ENCODE results near the gene RNF144A.

Gene RNF144A

DNA sequence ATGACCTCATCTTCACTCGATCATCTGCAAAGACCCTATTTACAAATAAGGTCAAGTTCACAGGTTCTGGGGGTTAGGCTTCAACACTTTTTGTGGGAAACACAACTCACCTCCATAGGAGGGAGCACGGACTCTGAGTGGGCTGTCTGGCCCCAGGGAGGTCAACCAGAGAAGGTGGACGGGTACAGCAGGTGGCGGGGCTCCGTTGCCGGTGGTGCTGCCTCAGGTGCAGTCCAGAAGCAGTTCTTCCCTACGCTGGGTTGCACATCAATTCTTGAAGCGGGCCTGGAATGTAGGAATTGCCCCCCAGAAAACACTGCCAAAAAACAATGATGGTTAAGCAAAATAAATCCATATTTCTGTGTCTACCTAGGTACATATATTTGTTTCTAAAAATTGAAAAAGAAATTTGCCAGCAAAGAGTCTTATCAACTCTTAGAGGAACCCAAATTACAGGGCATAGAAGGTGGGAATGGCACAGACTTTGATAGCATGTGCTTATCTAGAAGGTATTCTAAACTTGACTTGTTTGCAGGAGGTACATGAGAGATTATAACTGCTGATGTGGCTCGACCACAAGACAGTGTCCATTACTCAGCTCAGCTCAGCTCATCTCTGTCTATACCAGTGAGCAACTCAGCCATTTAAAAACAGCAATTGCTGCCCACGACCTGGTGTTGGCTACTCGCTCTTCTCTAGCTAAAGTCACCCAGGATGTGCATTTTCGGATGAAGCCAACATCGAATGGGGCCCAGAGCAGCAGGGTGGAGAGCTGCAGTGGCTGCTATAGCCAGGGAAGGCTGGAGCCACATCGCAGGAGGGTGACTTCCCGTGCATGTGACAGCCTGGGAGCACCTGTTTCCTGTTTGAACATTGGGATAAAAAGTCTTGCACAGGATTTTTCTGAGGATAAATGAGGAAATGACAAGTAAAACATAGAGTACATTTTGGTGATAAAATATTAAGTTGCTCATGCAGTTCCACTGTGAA is 128.7 kb downstream of the RNF144A start:
- DNase-seq (ENCODE audit: low spot score), result peak; percentile 38

DNA sequence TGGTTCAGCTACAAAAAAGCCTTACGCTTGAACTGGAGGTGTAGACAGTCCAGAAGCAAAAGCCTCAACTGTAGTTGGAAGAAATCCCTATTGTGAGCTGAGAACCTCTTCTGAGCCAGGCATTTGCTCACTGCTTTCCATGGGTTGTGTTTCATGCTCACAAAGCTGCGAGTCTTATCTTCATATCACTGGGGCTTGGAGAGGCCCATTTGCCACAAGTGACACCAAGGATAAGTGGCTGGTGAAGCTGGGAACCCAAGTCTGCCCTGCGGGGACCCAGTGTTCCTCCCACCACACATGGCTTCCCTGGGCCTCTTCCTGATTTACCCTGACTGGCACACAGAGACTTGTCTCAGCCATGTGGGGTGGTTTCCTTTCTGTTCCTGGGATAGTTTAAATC is 130.4 kb downstream of the RNF144A start:
- DNase-seq (ENCODE audit: low spot score), result no peak

DNA sequence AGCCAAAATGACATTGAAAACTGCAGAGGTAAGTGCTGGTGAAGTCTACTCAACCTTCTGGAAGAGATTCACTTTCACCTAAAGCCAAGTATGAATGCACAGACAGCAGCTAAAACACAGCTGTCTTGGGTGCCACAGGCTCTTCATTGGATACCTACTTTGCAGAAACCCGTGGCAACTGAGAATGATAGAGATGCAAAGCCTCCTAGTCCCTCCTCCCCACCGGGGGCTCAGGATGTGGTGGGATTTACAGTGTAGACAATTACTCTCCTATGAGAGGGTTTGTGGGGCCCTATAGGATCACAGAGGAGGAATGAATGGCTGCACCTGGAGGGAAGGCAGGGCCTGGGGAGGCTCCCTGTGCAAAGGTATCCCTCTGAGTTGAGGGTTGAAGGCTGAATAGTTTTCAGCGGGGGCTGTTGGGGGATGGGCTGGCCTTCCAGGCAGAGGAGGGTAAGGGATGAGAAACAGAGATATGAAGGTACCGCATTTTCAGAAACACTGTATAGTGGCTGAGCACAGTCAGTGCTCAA is 131.6 kb downstream of the RNF144A start:
- no peak for DNase-seq (ENCODE audit: low spot score)

DNA sequence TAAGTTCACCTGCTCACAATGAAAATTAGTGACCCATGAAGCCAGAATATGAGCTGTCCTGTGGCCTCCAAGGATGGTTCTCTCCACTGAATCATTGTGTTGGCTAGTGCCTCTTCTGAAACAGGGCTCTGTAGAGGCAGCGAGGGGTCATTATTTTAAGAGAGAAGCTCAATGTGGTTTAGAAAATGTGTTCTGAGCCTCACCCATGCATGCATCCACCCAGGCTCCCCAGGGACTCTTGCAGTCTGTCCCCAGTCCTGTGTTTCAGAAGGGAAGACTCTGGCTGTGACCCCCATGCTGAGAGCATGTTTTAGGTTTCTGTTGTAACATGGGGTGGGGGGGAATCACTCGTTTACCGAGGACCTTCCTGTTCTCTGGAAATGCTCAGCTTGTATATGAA is 135.2 kb downstream of the RNF144A start:
- no peak for DNase-seq (ENCODE audit: low spot score)

GRCh38 chr2:7053650-7054265 is 136.5 kb downstream of the RNF144A start:
- no peak for DNase-seq (ENCODE audit: low spot score)

GRCh38 chr2:7057865-7058400 is 140.7 kb downstream of the RNF144A start:
- DNase-seq (ENCODE audit: low spot score), result no peak

- no peak for DNase-seq (ENCODE audit: low spot score)
Observed at GRCh38 chr2:7060156-7060555, 142.9 kb downstream of the RNF144A start.

DNA sequence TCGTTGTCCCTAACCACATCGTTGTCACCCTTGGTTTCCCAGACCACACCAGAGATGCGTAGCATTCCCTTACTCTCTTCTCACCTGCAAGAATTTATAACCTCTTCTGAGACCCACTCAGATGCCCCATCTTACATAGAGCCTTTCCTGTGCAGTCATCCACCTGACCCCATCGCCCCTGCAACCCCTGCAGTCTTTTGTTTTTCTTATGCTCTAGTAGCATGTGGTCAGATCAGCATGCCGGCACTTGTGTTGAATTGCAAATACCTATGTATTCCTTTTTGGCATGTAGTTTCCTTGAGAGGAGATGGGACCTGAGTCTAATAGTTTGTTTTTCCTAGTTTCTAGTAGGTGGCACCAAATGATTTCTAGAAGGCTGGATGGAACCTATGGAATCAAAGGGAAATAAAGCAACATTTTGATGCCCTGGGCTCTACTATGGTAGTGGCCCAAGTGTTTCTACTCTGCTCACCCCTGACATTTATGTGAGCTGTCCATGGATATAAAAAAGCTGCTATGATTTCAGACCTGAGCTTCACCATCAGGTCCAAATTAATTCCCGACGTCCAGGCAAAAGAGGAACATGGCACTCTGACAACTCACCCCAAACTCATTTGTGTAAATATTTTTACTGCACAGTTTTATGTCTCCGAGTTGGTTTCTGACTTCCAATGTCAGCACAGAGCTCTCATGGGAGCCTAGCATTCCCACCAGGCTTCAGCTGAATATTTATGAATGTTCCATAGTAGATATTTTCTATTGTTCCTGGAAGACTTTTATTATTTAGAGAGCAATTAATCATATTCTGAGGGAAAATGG is 143.6 kb downstream of the RNF144A start:
- DNase-seq (ENCODE audit: low spot score), result no peak

GRCh38 chr2:7061450-7061789 is 144.2 kb downstream of the RNF144A start:
- no peak for DNase-seq (ENCODE audit: low spot score)

- DNase-seq (ENCODE audit: low spot score), result no peak
Observed at GRCh38 chr2:7061921-7062320, 144.7 kb downstream of the RNF144A start.

DNA sequence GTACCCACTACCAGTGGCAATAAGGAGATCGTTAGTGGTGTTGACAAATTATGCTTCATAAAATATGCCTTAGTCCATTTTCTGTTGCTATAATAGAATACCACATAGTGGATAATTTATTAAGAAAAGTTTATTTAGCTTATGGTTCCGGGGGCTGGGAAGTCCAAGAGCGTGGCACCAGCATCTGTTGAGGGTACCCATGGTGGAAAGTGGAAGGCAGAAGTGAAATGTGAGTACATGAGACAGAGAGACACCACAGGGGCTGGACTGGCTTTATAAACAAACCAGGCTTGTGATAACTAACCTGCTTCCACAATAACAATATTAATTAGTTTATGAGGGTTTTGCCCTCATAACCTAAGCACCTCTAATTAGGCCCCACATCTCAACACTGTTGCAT is 146.6 kb downstream of the RNF144A start:
- DNase-seq (ENCODE audit: low spot score), result no peak

GRCh38 chr2:7068457-7068856 is 151.2 kb downstream of the RNF144A start:
- DNase-seq (ENCODE audit: low spot score), result no peak

DNA sequence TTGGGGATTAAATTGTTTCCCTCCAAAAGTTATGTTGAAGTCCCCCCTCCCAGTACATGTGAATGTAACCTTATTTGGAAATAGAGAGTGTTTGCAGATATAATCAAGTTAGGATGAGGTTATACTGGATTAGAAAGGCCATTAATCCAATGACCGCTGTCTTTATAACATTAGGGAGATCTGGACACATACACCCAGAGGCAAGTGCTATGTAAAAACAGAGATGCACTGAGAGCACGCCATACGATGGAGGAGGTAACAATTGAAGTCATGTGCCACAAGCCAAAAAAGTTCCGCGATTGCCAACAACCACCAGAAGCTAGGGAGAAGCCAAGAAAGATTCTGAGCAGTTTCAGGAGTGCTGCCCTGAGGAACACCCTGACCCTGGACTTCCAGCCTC is 153.3 kb downstream of the RNF144A start:
- no peak for DNase-seq (ENCODE audit: low spot score)

DNA sequence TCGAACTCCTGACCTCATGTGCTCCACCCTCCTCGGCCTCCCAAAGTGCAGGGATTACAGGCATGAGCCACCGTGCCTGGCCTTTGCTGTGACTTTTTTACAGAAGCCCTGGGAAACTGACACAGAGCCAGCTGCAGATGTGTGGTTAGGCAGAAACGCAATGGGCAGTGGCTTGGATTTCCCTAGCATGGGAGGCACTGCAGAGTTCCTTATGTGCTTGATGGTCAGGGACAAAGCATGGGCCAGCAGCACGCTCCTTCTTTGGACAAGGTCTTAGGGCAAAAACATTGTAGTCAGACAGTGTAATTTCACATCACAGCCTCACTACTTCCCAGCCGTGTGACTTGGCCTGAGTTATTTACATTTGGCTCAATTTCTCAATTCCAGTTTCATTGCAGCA is 153.9 kb downstream of the RNF144A start:
- no peak for DNase-seq (ENCODE audit: low spot score)

DNA sequence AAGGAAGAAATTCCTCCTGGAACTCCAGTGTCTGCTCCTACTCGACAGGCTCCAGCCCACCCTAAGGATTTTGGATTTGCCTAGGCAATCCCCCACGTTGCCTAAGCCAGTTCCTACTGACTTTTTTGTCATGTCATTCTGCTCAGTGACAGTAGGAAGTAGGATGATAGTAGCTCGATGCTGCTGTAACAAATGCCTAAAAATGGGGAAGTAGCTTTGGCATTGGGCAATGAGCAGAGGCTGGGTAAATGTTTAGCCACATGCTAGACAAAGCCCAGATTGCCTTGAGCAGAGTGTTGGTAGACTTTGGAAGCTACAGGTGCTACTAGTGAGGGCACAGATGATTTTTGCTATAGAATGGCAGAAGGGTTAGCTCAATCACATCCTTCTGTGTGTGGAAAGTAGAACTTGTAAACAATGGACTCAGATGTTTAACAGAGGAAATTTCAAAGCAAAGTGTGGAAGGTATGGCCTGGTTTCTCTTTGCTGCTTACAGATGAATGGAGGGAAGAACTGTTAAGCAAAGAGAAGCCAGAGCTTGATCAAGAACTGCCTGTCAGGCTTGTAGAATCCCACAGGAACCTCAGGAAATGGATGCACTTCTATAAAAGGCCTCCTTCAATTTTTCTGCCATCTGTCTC is 154.8 kb downstream of the RNF144A start:
- no peak for DNase-seq (ENCODE audit: low spot score)

DNA sequence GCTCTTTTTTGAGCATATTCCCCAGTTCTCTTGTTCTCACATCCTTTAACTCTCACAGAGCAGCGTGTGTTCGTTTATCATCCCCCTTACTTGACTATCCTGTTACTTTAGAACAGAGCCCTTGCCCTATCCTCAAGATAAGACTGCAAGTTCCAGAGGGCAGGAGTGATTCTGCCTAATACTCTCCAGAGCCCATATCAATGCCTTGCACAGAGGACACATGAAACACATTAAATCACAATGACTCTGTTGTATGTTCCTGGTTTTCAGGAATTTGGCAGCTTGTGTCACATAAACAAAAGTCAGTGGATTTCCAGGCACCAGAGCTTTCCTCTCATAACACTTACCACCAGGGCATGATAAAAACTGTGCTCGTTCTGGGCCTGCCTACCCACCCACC is 156.7 kb downstream of the RNF144A start:
- no peak for DNase-seq (ENCODE audit: low spot score)

DNA sequence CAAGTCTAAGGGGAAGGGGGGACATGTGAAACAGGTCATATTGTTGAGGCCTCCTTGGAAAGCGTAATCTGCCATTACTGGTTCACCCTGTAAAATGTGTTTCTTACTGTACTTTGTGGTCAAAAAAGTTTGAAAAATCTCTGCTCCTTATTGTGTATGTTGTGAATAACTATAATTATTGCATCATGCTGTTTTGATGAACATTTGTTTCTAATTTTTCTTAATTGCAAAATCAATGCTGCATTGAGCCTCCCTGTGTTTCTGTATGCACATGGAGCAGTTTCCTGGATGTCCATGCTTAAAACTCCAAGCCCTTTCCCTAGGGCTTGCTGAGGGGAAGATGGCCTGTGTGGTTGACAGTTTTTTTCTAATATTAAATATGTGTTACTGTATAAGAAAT is 158.6 kb downstream of the RNF144A start:
- DNase-seq (ENCODE audit: low spot score), result no peak

- DNase-seq (ENCODE audit: low spot score), result peak; percentile 70
Observed at GRCh38 chr2:7077660-7078267, 160.6 kb downstream of the RNF144A start.

DNA sequence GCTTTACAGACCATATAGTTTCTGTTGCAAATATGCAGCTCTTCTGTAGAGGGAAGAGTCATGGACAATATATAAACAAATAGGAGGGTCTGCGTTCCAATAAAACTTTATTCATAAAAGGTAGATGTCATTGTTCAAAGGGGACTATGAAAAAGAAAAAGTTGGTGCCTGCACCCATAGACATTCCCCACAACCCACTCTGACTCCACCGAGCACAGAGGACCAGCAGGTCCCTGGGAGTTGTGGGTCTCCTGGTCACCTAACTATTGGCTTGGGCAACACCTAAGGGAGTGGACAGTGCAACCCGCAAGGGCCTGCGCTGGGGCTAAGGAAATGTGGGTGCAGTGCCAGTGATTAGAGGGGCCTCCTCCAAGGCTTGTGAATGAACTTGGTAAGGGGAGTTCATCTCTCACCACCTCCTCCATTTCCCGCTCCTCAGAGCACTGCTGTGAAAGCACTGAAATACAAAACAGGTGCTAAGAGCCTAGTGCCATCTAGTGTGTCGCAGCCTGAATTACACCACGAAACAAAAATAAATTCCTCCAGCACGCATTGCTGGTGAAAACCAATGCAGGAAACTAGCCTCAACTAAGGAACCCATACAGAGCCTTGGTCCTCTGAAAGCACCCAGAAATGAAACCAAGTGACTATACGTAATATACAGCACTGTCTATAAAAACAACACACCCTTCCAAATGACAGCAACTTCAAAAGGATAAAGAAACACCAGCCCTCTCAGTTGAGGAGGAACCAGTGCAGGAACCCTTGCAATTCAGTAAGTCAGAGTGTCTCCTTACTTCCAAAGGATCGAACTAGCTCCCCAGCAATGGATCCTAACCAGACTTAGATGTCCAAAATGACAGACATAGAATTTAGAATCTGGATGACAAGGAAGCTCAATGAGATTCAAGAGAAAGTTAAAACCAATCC is 166.6 kb downstream of the RNF144A start:
- DNase-seq (ENCODE audit: low spot score), result peak; percentile 19

GRCh38 chr2:7084601-7085000 is 167.4 kb downstream of the RNF144A start:
- DNase-seq (ENCODE audit: low spot score), result no peak

Measured in kidney capillary endothelial cell (primary cell).